Gastroesophageal sphincter (tissue), 3 donors: Measurements from ENCODE around the gene PHF21B.

Source experiments
- CTCF ChIP-seq, 4 experiments: fragments of 200-600 bp in 2 of 4; fragments of 450-650 bp in 2 of 4; sonication (generic) in 1 of 4; IDR thresholded peaks; one replicate each; pipeline ENCODE4 v1.5.1; 2017 to 2019; ENCODE audit warnings: antibody characterized with exemption in 4 of 4, mild to moderate bottlenecking in 2 of 4, moderate library complexity in 2 of 4
- EP300 ChIP-seq: sonication (generic); formaldehyde crosslinking; IDR thresholded peaks from one replicate; pipeline ENCODE4 v1.6.1; 2017; ENCODE audit warnings: antibody characterized with exemption, mild to moderate bottlenecking
- POLR2A ChIP-seq, 2 donors: fragments of 450-650 bp; IDR thresholded peaks; one replicate each; pipeline ENCODE4 v1.6.1; 2017; ENCODE audit warnings: antibody characterized with exemption in 2 of 2, mild to moderate bottlenecking in 2 of 2, moderate library complexity in 1 of 2

GRCh38 chr22:44888491-44889254 lies 121.1 kb downstream of the PHF21B start:
- TF ChIP-seq CTCF (IDR thresholded peaks at IDR 0.05) (no peak), POLR2A (IDR thresholded peaks at IDR 0.05) (no peak), EP300 (no peak)
